HepG2 (cell line): Measurements from ENCODE around the gene NRN1L. TPM values are rescaled to one million over a fixed set of nuclear protein-coding genes. Genes with fewer than 3 reads are reported as not detected.
A peak's percentile ranks its signal among the peaks of the same experiment; 100 is the strongest.

Experiments
- CHD4 ChIP-seq: fragments of 200-600 bp; sonication (generic); IDR thresholded peaks from 2 replicates; pipeline ENCODE4 v1.7.0; 2017; ENCODE audit warnings: mild to moderate bottlenecking, low read length, borderline replicate concordance
- CREM ChIP-seq, 2 experiments: sonication (generic) in 1 of 2; formaldehyde crosslinking in 1 of 2; IDR thresholded peaks; 2 replicates each; pipeline versions ENCODE4 v1.4.0 to v1.6.1; 2016 to 2020; ENCODE audit warnings: antibody characterized with exemption in 1 of 2, mild to moderate bottlenecking in 1 of 2, missing genetic modification reagents in 1 of 2
- DR1 ChIP-seq: sonication (generic); formaldehyde crosslinking; IDR thresholded peaks from 2 replicates; pipeline ENCODE4 v1.8.0; 2021; ENCODE audit warnings: mild to moderate bottlenecking, missing genetic modification reagents, inconsistent platforms
- ERF ChIP-seq: IDR thresholded peaks from 2 replicates; pipeline ENCODE4 v1.6.1; 2018; ENCODE audit warnings: missing biosample characterization, missing genetic modification reagents
- GABPB1 ChIP-seq: IDR thresholded peaks from 2 replicates; pipeline ENCODE4 v1.6.1; 2016; ENCODE audit warnings: mild to moderate bottlenecking, missing genetic modification reagents, moderate library complexity, missing compliant biosample characterization
- GPN1 ChIP-seq: sonication (generic); formaldehyde crosslinking; IDR thresholded peaks from 2 replicates; pipeline ENCODE4 v1.5.1; 2020; ENCODE audit warnings: missing genetic modification reagents, borderline replicate concordance
- KMT2B ChIP-seq: IDR thresholded peaks from 2 replicates; pipeline ENCODE4 v1.6.1; 2016; ENCODE audit warnings: missing genetic modification reagents, missing compliant biosample characterization
- MXI1 ChIP-seq: IDR thresholded peaks from 3 replicates; pipeline ENCODE4 v1.6.1; 2012; ENCODE audit warnings: low read depth, low read length, inconsistent platforms, borderline replicate concordance
- MYPOP ChIP-seq: sonication (generic); formaldehyde crosslinking; IDR thresholded peaks from 2 replicates; pipeline ENCODE4 v1.8.1; 2023; ENCODE audit warnings: mild to moderate bottlenecking, moderate library complexity, missing genetic modification reagents
- NR0B2 ChIP-seq: sonication (generic); formaldehyde crosslinking; IDR thresholded peaks from 2 replicates; pipeline ENCODE4 v1.4.0; 2020; ENCODE audit warnings: mild to moderate bottlenecking, missing genetic modification reagents
- PRPF4 ChIP-seq: fragments of 200-400 bp; formaldehyde crosslinking; IDR thresholded peaks from 2 replicates; pipeline ENCODE4 v1.6.1; 2016; ENCODE audit warnings: low read length, low read depth; ENCODE audit not compliant: poor library complexity, severe bottlenecking
- SNAPC2 ChIP-seq: sonication (generic); formaldehyde crosslinking; IDR thresholded peaks from 2 replicates; pipeline ENCODE4 v1.8.1; 2022; ENCODE audit warnings: mild to moderate bottlenecking, missing genetic modification reagents
- SYNCRIP ChIP-seq: fragments of 200-400 bp; formaldehyde crosslinking; IDR thresholded peaks from 2 replicates; pipeline ENCODE4 v1.6.1; 2018; ENCODE audit warnings: mild to moderate bottlenecking, low read depth, low read length; ENCODE audit not compliant: insufficient read depth
- ZBTB1 ChIP-seq: sonication (generic); formaldehyde crosslinking; IDR thresholded peaks from 2 replicates; pipeline ENCODE4 v1.4.0; 2020; ENCODE audit warnings: missing genetic modification reagents, borderline replicate concordance
- ZNF142 ChIP-seq: sonication (generic); formaldehyde crosslinking; IDR thresholded peaks from 2 replicates; pipeline ENCODE4 v1.4.0; 2020; ENCODE audit warnings: missing genetic modification reagents
- ZNF296 ChIP-seq: sonication (generic); formaldehyde crosslinking; conservative IDR thresholded peaks from 2 replicates; pipeline ENCODE4 v1.5.0; 2020; ENCODE audit warnings: mild to moderate bottlenecking, missing genetic modification reagents
- ZNF382 ChIP-seq: sonication (generic); formaldehyde crosslinking; IDR thresholded peaks from 2 replicates; pipeline ENCODE4 v1.5.0; 2020; ENCODE audit warnings: missing genetic modification reagents, mild to moderate bottlenecking, borderline replicate concordance
- ZNF431 ChIP-seq: sonication (generic); formaldehyde crosslinking; IDR thresholded peaks from 2 replicates; pipeline ENCODE4 v1.9.0; 2022; ENCODE audit warnings: missing genetic modification reagents, low read depth, mild to moderate bottlenecking, borderline replicate concordance
- ZNF510 ChIP-seq: sonication (generic); formaldehyde crosslinking; IDR thresholded peaks from 2 replicates; pipeline ENCODE4 v1.4.0; 2020; ENCODE audit warnings: low read depth, mild to moderate bottlenecking, missing genetic modification reagents
- ZNF580 ChIP-seq: IDR thresholded peaks from 2 replicates; pipeline ENCODE4 v1.6.1; 2016; ENCODE audit warnings: low read depth, borderline replicate concordance
- ZNF776 ChIP-seq: sonication (generic); formaldehyde crosslinking; IDR thresholded peaks from 2 replicates; pipeline ENCODE4 v1.4.0; 2020; ENCODE audit warnings: mild to moderate bottlenecking, missing genetic modification reagents
- polyA plus RNA-seq, 8 experiments: library from polyadenylated mRNA; depleted of rRNA in 3 of 8; stranded (reverse) in 7 of 8; unstranded in 1 of 8; fragments of >200 nt; fragmentation: Illumina TruSeq in 4 of 8; extraction: Trizol in 4 of 8; gene quantifications; 2 replicates each; pipeline versions ENCODE4 v1.2.1 to v1.2.3, GENCODE V29; 2011 to 2016; ENCODE audit warnings: low read depth in 4 of 8, missing spikeins in 1 of 8, mixed read lengths in 1 of 8; ENCODE audit not compliant: insufficient read depth in 1 of 8
- total RNA-seq, 5 experiments: library from RNA; depleted of rRNA; stranded (reverse); fragments of >200 nt; fragmentation: Illumina TruSeq; extraction: Trizol; gene quantifications; 2 replicates each; pipeline ENCODE4 v1.2.3, GENCODE V29; 2016; ENCODE audit warnings: low read depth in 1 of 5

NRN1L gene
- total and polyA plus RNA-seq, 2 of the 13 experiments (the other 11 are each of a cell fraction or from before 2014, with no cell fraction given) = 0.53 to 1.2 TPM

- peak; percentile 64 for TF ChIP-seq ZNF142
- TF ChIP-seq CREM (IDR thresholded peaks at IDR 0.05) = peak; percentile 97
- TF ChIP-seq CREM (CRISPR knock-in tag; IDR thresholded peaks at IDR 0.05) = no peak
- TF ChIP-seq ZNF382 (CRISPR knock-in tag) = no peak
- TF ChIP-seq GABPB1 (CRISPR knock-in tag) = peak; percentile 93
- TF ChIP-seq ZNF431 (CRISPR knock-in tag) = peak; percentile 13; the same call in 1 of the 2 replicates
- TF ChIP-seq SNAPC2 = peak; percentile 75; the same call in 1 of the 2 replicates
- TF ChIP-seq ZNF296 (CRISPR knock-in tag) = no peak
- peak; percentile 22; the same call in 1 of the 2 replicates for TF ChIP-seq NR0B2 (CRISPR knock-in tag)
- peak; percentile 71 for TF ChIP-seq PRPF4
- no peak for TF ChIP-seq ZBTB1
- TF ChIP-seq CHD4 = no peak; the same call in 1 of the 2 replicates
- TF ChIP-seq MXI1 = peak; percentile 85; the same call in 2 of the 3 replicates
- TF ChIP-seq ZNF510 (CRISPR knock-in tag) = peak; percentile 44; the same call in 1 of the 2 replicates
- TF ChIP-seq SYNCRIP = no peak
- TF ChIP-seq KMT2B = peak; percentile 55
- TF ChIP-seq ZNF580 (CRISPR knock-in tag) = peak; percentile 75; the same call in 1 of the 2 replicates
- peak; percentile 72; the same call in 1 of the 2 replicates for TF ChIP-seq ERF
- peak; percentile 29; the same call in 1 of the 2 replicates for TF ChIP-seq DR1
- TF ChIP-seq MYPOP (CRISPR knock-in tag) = peak; percentile 91
- peak; percentile 75 for TF ChIP-seq ZNF776 (CRISPR knock-in tag)
- TF ChIP-seq GPN1 = no peak
Measured at GRCh38 chr16:67846320-67847063, 38.2 kb upstream of the NRN1L start, which contains the start of gene NUTF2 (continued).
